ENCODE results near the gene MOB1B. TPM values are rescaled to one million over a fixed set of nuclear protein-coding genes. Genes with fewer than 3 reads are reported as not detected.
"Not testable (repeated sequence)": the region's sequence is repeated elsewhere in the genome, so short reads cannot be mapped to it uniquely, and the experiment has no call there.

The MOB1B gene
- total RNA-seq, 6 donors from 2014 or later = 10.5 to 34.3 (median 24.2) TPM

DNA sequence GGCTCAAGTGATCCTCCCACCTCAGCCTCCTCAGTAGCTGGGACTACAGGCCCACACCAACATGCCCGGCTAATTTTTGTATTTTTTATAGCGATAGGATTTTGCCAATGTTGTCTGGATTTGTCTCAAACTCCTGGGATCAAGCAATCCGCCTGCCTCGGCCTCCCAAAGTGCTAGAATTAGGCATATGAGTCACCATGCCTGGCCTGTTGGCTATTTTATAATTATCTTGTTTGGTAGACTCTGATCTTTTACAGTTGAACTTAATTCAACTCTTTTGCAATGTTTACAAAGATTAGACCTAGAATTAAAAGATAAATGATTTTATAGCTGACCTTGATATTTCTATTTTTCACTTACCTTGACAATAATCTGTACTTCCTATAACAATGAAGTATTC lies 109.3 kb downstream of the MOB1B start:
- 97 to 99% methylated on average over 4 of the region's 4 CpGs for WGBS, 2 donors
- H3K9me3 ChIP-seq = no peaks in the 10 kb centered on the region
- TF ChIP-seq POLR2A (IDR thresholded peaks at IDR 0.05) = no peak
- TF ChIP-seq EP300 (IDR thresholded peaks at IDR 0.05) = no peak
- TF ChIP-seq, protein P1, sequence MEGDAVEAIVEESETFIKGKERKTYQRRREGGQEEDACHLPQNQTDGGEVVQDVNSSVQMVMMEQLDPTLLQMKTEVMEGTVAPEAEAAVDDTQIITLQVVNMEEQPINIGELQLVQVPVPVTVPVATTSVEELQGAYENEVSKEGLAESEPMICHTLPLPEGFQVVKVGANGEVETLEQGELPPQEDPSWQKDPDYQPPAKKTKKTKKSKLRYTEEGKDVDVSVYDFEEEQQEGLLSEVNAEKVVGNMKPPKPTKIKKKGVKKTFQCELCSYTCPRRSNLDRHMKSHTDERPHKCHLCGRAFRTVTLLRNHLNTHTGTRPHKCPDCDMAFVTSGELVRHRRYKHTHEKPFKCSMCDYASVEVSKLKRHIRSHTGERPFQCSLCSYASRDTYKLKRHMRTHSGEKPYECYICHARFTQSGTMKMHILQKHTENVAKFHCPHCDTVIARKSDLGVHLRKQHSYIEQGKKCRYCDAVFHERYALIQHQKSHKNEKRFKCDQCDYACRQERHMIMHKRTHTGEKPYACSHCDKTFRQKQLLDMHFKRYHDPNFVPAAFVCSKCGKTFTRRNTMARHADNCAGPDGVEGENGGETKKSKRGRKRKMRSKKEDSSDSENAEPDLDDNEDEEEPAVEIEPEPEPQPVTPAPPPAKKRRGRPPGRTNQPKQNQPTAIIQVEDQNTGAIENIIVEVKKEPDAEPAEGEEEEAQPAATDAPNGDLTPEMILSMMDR (IDR thresholded peaks at IDR 0.05) = no peak
- no peak for TF ChIP-seq POLR2AphosphoS5 (IDR thresholded peaks at IDR 0.05)
- ATAC-seq (ENCODE audit: low FRiP score in 2 of 2) (no peak), DNase-seq (no peak)
- no peak overlapping the region for H3K4me3 ChIP-seq
- H3K27me3 ChIP-seq = no peaks in the 10 kb centered on the region
- no peaks in the 10 kb centered on the region for H3K36me3 ChIP-seq
- no peaks in the 10 kb centered on the region for H3K4me1 ChIP-seq
- no peak overlapping the region for H3K27ac ChIP-seq

DNA sequence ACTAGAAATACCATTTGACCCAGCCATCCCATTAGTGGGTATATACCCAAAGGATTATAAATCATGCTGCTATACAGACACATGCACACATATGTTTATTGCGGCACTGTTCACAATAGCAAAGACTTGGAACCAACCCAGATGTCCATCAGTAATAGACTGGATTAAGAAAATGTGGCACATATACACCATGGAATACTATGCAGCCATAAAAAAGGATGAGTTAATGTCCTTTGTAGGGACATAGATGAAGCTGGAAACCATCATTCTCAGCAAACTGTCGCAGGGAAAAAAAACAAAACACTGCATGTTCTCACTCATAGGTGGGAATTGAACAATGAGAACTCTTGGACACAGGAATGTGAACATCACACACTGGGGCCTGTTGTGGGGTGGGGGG lies 115.2 kb downstream of the MOB1B start:
- H3K36me3 ChIP-seq = not testable (repeated sequence)

DNA sequence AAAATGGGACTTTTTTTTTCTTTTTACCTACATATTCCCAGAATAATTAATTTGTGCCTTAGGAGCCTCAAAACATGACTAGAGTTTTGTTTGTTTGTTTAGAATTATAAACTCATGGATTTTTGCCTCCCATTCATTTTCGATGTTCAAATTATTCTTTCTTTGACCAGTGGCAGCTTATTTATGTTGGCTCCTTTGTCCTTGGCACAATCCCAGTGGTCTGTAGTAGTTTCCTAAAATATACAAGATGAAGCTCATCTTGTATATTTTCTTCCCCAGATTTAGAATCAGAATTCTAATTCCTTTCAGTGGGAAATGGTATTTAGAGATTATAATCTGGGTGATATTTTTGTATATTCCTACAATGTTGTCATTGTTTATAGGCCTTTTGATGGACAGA lies 118.4 kb downstream of the MOB1B start:
- DNase-seq = no peak
- no peaks in the 10 kb centered on the region for H3K9me3 ChIP-seq
- no peak overlapping the region for H3K4me3 ChIP-seq
- no peak for ATAC-seq (ENCODE audit: low FRiP score in 2 of 2)
- peaks cover 0 to 7% (median 0%) of the 10 kb centered on the region in 4 donors for H3K36me3 ChIP-seq
- no peaks in the 10 kb centered on the region for H3K27me3 ChIP-seq
- no peak overlapping the region for H3K27ac ChIP-seq
- TF ChIP-seq POLR2A (IDR thresholded peaks at IDR 0.05) = no peak
- no peak for TF ChIP-seq EP300 (IDR thresholded peaks at IDR 0.05)
- TF ChIP-seq, protein P1 (IDR thresholded peaks at IDR 0.05) = no peak
- TF ChIP-seq POLR2AphosphoS5 (IDR thresholded peaks at IDR 0.05) = no peak
- peaks cover 0 to 6% (median 0%) of the 10 kb centered on the region in 4 donors for H3K4me1 ChIP-seq
- 45 to 55% methylated on average over 1 of the region's 1 CpG for WGBS, 2 donors

More for the DNA sequence above, 115.2 kb downstream of the MOB1B start:
- not testable (repeated sequence) for H3K4me1 ChIP-seq; H3K27me3 ChIP-seq; H3K27ac ChIP-seq; H3K9me3 ChIP-seq; ATAC-seq (ENCODE audit: low FRiP score in 2 of 2); H3K4me3 ChIP-seq; DNase-seq
- 95 to 100% methylated on average over 2 of the region's 2 CpGs for whole genome bisulfite sequencing, 2 donors

DNA sequence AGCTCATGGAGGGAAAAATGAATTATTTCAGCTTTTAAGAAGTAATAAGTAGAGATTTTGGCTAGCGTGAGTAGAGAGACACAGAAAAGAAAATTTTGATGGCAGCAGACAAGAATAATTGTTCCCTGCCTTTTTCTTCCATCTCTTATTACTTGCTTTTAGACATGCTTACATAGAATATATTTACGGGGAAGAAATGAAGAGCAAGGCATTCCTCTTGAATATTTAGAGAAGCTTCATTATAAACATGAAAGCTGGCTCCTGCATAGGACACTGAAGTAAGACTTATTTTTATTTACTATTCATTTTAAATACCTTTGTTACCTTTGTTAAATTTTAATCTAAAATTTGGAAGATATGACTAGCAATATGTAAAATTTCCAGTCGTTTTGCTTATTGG lies 123.5 kb downstream of the MOB1B start:
- peaks cover 0 to 10% (median 0%) of the 10 kb centered on the region in 4 donors for H3K4me1 ChIP-seq
- no peak for ATAC-seq (ENCODE audit: low FRiP score in 2 of 2)
- no peak overlapping the region for H3K27ac ChIP-seq
- no peak overlapping the region for H3K4me3 ChIP-seq
- no peak for DNase-seq
- TF ChIP-seq POLR2A (IDR thresholded peaks at IDR 0.05) (no peak), POLR2AphosphoS5 (IDR thresholded peaks at IDR 0.05) (no peak), EP300 (IDR thresholded peaks at IDR 0.05) (no peak)
- TF ChIP-seq, protein P1 (IDR thresholded peaks at IDR 0.05) = no peak
- H3K9me3 ChIP-seq = no peaks in the 10 kb centered on the region
- H3K36me3 ChIP-seq = peaks cover 0 to 26% (median 7%) of the 10 kb centered on the region in 4 donors
- H3K27me3 ChIP-seq = no peaks in the 10 kb centered on the region
- WGBS, 2 donors = 79 to 84% methylated on average over 3 of the region's 3 CpGs

DNA sequence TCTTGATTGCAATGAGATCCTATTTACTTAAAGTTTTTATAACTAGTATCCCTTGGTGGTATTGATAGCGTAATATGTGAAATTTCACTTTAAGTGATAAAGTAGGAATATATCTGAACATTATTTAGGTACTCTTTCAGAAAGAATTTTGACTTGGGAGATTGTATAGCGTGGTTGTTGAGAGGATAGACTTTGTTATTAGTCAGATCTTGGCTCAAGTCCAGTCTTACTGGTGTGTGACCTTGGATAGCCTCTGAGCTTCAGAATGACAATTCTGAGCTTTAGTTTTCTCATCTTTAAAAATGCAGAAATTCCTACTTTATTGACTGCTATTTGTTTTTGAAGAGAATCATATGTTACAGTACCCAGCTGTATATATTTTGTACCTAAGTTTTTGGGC lies 123.9 kb downstream of the MOB1B start:
- TF ChIP-seq POLR2AphosphoS5 (IDR thresholded peaks at IDR 0.05) (no peak), POLR2A (IDR thresholded peaks at IDR 0.05) (no peak), EP300 (IDR thresholded peaks at IDR 0.05) (no peak)
- TF ChIP-seq, protein P1 (IDR thresholded peaks at IDR 0.05) = no peak
- Histone ChIP-seq H3K4me1 (peaks cover 0 to 10% (median 0%) of the 10 kb centered on the region in 4 donors), H3K27me3 (no peaks in the 10 kb centered on the region), H3K27ac (no peak overlapping the region), H3K4me3 (no peak overlapping the region), H3K9me3 (no peaks in the 10 kb centered on the region), H3K36me3 (peaks cover 0 to 30% (median 8%) of the 10 kb centered on the region in 4 donors)
- DNase-seq (no peak), ATAC-seq (ENCODE audit: low FRiP score in 2 of 2) (no peak)
- 55 to 63% methylated on average over 2 of the region's 2 CpGs for WGBS, 2 donors

Measured in upper lobe of left lung (tissue), 6 donors.